HCT116 (cell line): ENCODE measurements around the gene CDKN1A. TPM values are rescaled to one million over a fixed set of nuclear protein-coding genes. Genes with fewer than 3 reads are reported as not detected.

Experiments
- ATAC-seq: fragments of 200-7000 bp; cut with Tn5 transposase; 2 replicates; pipeline ENCODE4 v1.9.1; 2020; ENCODE audit warnings: mild to moderate bottlenecking, moderate library complexity
- BruUV-seq: library from RNA; stranded (reverse); fragments of 400-500 nt; replicated peaks from 2 replicates; lab custom pipeline; 2021; lab: Mats Ljungman, UMichigan
- CTCF ChIA-PET: fragments of 300-600 bp; sonication (Branson Sonifier 250); formaldehyde crosslinking; loops from one replicate; lab custom pipeline; 2021; ENCODE audit warnings: antibody characterized with exemption; lab: Charles Lee
- POLR2A ChIA-PET: fragments of 300-600, 350-600 bp; sonication (Branson Sonifier 250); formaldehyde crosslinking; loops from one replicate; lab custom pipeline; 2021; ENCODE audit warnings: antibody characterized with exemption; lab: Charles Lee
- RAD21 ChIA-PET, 2 experiments: fragments of 300-600 bp; sonication (Branson Sonifier 250); formaldehyde crosslinking; loops; one replicate each; lab custom pipeline; 2023; ENCODE audit warnings: low total read pairs in 2 of 2; ENCODE audit not compliant: uncharacterized antibody in 2 of 2, unreplicated experiment in 2 of 2, low non-redundant PET in 1 of 2; lab: Charles Lee
- DNase-seq: peaks from one replicate; pipeline ENCODE4 v3.0.0-alpha.2; 2010; ENCODE audit warnings: low read depth, low spot score
- H2AFZ ChIP-seq: fragments of 200-600 bp; shearing (Covaris generic), sonication (generic); 2 replicates; pipeline ENCODE4 v1.6.1; 2017; ENCODE audit warnings: low read depth, mixed run types, mixed read lengths, antibody characterized with exemption, low read length; ENCODE audit not compliant: poor library complexity, severe bottlenecking
- H3K27ac ChIP-seq: 2 replicates; pipeline ENCODE4 v1.5.1; 2012; ENCODE audit warnings: low read depth, low read length
- H3K27me3 ChIP-seq: fragments of 200-600 bp; sonication (generic); 2 replicates; pipeline ENCODE4 v1.6.1; 2016; ENCODE audit warnings: mixed run types, low read length, mixed read lengths; ENCODE audit not compliant: insufficient read depth
- H3K36me3 ChIP-seq, 2 experiments: fragments of 200-500 bp in 1 of 2; fragments of 200-600 bp in 1 of 2; sonication (Bioruptor generic) in 1 of 2; sonication (generic) in 1 of 2; 2 replicates each; pipeline versions ENCODE4 v1.5.1 to v1.6.1; 2014 to 2016; ENCODE audit warnings: low read length in 2 of 2, inconsistent platforms in 1 of 2, mixed read lengths in 1 of 2, mixed run types in 1 of 2; ENCODE audit not compliant: insufficient read depth in 2 of 2, control insufficient read depth in 1 of 2
- H3K4me1 ChIP-seq, 2 experiments: fragments of 200-600 bp in 1 of 2; sonication (generic) in 1 of 2; 2 replicates each; pipeline versions ENCODE4 v1.5.1 to v1.6.1; 2012 to 2017; ENCODE audit warnings: low read length in 2 of 2, inconsistent platforms in 1 of 2, mild to moderate bottlenecking in 1 of 2, mixed read lengths in 1 of 2, mixed run types in 1 of 2, moderate library complexity in 1 of 2; ENCODE audit not compliant: insufficient read depth in 2 of 2, control insufficient read depth in 1 of 2
- H3K4me2 ChIP-seq: fragments of 200-600 bp; sonication (generic); 2 replicates; pipeline ENCODE4 v1.6.1; 2017; ENCODE audit warnings: mixed run types, low read length, mixed read lengths
- H3K4me3 ChIP-seq, 2 experiments: fragments of 200-600 bp in 1 of 2; sonication (generic) in 1 of 2; replicated peaks in 1 of 2; 2 replicates each; pipeline ENCODE4 v1.5.1; 2011 to 2016; ENCODE audit warnings: low read length in 2 of 2, control low read depth in 1 of 2, low read depth in 1 of 2, mild to moderate bottlenecking in 1 of 2, mixed read lengths in 1 of 2, mixed run types in 1 of 2
- H3K79me2 ChIP-seq: fragments of 200-600 bp; sonication (generic); 2 replicates; pipeline ENCODE4 v1.6.1; 2017; ENCODE audit warnings: mild to moderate bottlenecking, mixed run types, low read length, moderate library complexity, mixed read lengths; ENCODE audit not compliant: insufficient read depth
- H3K9ac ChIP-seq: fragments of 200-600 bp; sonication (generic); 2 replicates; pipeline ENCODE4 v1.6.1; 2016; ENCODE audit warnings: low read length, mixed read lengths
- H3K9me2 ChIP-seq: fragments of 200-600 bp; sonication (generic), shearing (Covaris generic); 2 replicates; pipeline ENCODE4 v1.6.1; 2017; ENCODE audit warnings: mixed run types, mild to moderate bottlenecking, moderate library complexity; ENCODE audit not compliant: insufficient read depth
- H3K9me3 ChIP-seq, 2 experiments: fragments of 200-500 bp in 1 of 2; fragments of 200-600 bp in 1 of 2; sonication (Bioruptor generic) in 1 of 2; sonication (generic) in 1 of 2; 2 replicates each; pipeline ENCODE4 v1.6.1; 2014 to 2017; ENCODE audit warnings: low read length in 2 of 2, mixed read lengths in 2 of 2, inconsistent platforms in 1 of 2, low read depth in 1 of 2, mild to moderate bottlenecking in 1 of 2, mixed run types in 1 of 2, moderate library complexity in 1 of 2; ENCODE audit not compliant: control insufficient read depth in 1 of 2, insufficient read depth in 1 of 2
- H4K20me1 ChIP-seq: fragments of 200-600 bp; sonication (generic), shearing (Covaris generic); 2 replicates; pipeline ENCODE4 v1.6.1; 2017; ENCODE audit warnings: mixed run types, mild to moderate bottlenecking, moderate library complexity; ENCODE audit not compliant: insufficient read depth
- CEBPB ChIP-seq: IDR thresholded peaks from 2 replicates; pipeline ENCODE4 v1.6.1; 2012; ENCODE audit warnings: low read depth
- EGR1 ChIP-seq: IDR thresholded peaks from 2 replicates; pipeline ENCODE4 v1.6.1; 2012; ENCODE audit warnings: low read depth
- ELF1 ChIP-seq: IDR thresholded peaks from 2 replicates; pipeline ENCODE4 v1.6.1; 2012; ENCODE audit warnings: low read depth, borderline replicate concordance
- EZH2phosphoT487 ChIP-seq: fragments of 200-600 bp; IDR thresholded peaks from 2 replicates; pipeline ENCODE4 v1.6.1; 2018; ENCODE audit warnings: antibody characterized with exemption, borderline replicate concordance
- FOSL1 ChIP-seq: IDR thresholded peaks from 2 replicates; pipeline ENCODE4 v1.6.1; 2012; ENCODE audit warnings: low read depth
- JUND ChIP-seq: IDR thresholded peaks from 2 replicates; pipeline ENCODE4 v1.6.1; 2012
- POLR2A ChIP-seq: IDR thresholded peaks from 2 replicates; pipeline ENCODE4 v1.7.0; 2011; ENCODE audit warnings: borderline replicate concordance; ENCODE audit not compliant: insufficient read depth, insufficient read length; ENCODE audit errors: extremely low read depth
- POLR2AphosphoS5 ChIP-seq: IDR thresholded peaks from 2 replicates; pipeline ENCODE4 v1.6.1; 2011; ENCODE audit warnings: mild to moderate bottlenecking, low read depth, low read length, moderate library complexity
- SIN3A ChIP-seq: IDR thresholded peaks from 2 replicates; pipeline ENCODE4 v1.6.1; 2012; ENCODE audit warnings: low read depth
- SP1 ChIP-seq: IDR thresholded peaks from 2 replicates; pipeline ENCODE4 v1.6.1; 2012; ENCODE audit warnings: low read depth
- SRF ChIP-seq: IDR thresholded peaks from 2 replicates; pipeline ENCODE4 v1.6.1; 2012; ENCODE audit warnings: low read depth
- TCF7L2 ChIP-seq: IDR thresholded peaks from 2 replicates; pipeline ENCODE4 v1.7.0; 2011; ENCODE audit warnings: borderline replicate concordance, inconsistent platforms; ENCODE audit not compliant: insufficient read depth, insufficient read length; ENCODE audit errors: extremely low read depth
- YY1 ChIP-seq: IDR thresholded peaks from 2 replicates; pipeline ENCODE4 v1.6.1; 2011; ENCODE audit warnings: low read length, low read depth, moderate library complexity, mild to moderate bottlenecking; ENCODE audit not compliant: insufficient replicate concordance; ENCODE audit errors: extremely low read depth
- intact Hi-C: fragments of 100-400 bp; cut with micrococcal nuclease; formaldehyde crosslinking; loops from 2 replicates; pipeline ENCODE4 v1.10.0; 2022
- total RNA-seq: library from RNA; stranded (reverse); gene quantifications from one replicate; pipeline ENCODE4 v1.2.1, GENCODE V29; 2021; ENCODE audit not compliant: unreplicated experiment
- TF ChIP-seq, protein P1 (sequence below), 3 experiments: fragments of 200-600 bp in 1 of 3; sonication (generic) in 1 of 3; IDR thresholded peaks in 2 of 3; conservative IDR thresholded peaks in 1 of 3; 2 replicates each; pipeline ENCODE4 v1.5.1; 2012 to 2017; ENCODE audit warnings: low read depth in 2 of 3, low read length in 2 of 3, antibody characterized with exemption in 1 of 3, borderline replicate concordance in 1 of 3, control low read depth in 1 of 3, mild to moderate bottlenecking in 1 of 3, mixed read lengths in 1 of 3, mixed run types in 1 of 3, moderate library complexity in 1 of 3; ENCODE audit not compliant: insufficient read depth in 1 of 3
- TF ChIP-seq, protein P2 (sequence below): IDR thresholded peaks from 2 replicates; pipeline ENCODE4 v1.6.1; 2011; ENCODE audit warnings: mild to moderate bottlenecking, low read length, moderate library complexity; ENCODE audit not compliant: insufficient replicate concordance; ENCODE audit errors: extremely low read depth
- TF ChIP-seq, protein P3 (sequence below): IDR thresholded peaks from 2 replicates; pipeline ENCODE4 v1.6.1; 2012
- TF ChIP-seq, protein P4 (sequence below): IDR thresholded peaks from 2 replicates; pipeline ENCODE4 v1.6.1; 2012; ENCODE audit warnings: low read depth
- TF ChIP-seq, protein P5 (sequence below): IDR thresholded peaks from 2 replicates; pipeline ENCODE4 v1.6.1; 2012

Gene CDKN1A
- total RNA-seq, 1 experiment from 2014 or later: 179 TPM

DNA sequence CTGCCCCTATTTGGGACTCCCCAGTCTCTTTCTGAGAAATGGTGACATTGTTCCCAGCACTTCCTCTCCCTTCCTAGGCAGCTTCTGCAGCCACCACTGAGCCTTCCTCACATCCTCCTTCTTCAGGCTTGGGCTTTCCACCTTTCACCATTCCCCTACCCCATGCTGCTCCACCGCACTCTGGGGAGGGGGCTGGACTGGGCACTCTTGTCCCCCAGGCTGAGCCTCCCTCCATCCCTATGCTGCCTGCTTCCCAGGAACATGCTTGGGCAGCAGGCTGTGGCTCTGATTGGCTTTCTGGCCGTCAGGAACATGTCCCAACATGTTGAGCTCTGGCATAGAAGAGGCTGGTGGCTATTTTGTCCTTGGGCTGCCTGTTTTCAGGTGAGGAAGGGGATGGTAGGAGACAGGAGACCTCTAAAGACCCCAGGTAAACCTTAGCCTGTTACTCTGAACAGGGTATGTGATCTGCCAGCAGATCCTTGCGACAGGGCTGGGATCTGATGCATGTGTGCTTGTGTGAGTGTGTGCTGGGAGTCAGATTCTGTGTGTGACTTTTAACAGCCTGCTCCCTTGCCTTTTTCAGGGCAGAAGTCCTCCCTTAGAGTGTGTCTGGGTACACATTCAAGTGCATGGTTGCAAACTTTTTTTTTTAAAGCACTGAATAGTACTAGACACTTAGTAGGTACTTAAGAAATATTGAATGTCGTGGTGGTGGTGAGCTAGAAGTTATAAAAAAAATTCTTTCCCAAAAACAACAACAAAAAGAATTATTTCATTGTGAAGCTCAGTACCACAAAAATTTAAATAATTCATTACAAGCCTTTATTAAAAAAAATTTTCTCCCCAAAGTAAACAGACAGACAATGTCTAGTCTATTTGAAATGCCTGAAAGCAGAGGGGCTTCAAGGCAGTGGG is 2.1 kb upstream of the CDKN1A start:
- H3K36me3 ChIP-seq: no peaks in the 10 kb centered on the region
- H3K9ac ChIP-seq: peak overlapping the region; percentile 42
- H3K9me3 ChIP-seq: no peaks in the 10 kb centered on the region
- ChIA-PET POLR2A (interaction anchor here (0.8 to 6.3 kb wide), 2 partner anchors 10 to 31 kb away, joined by 4 to 119 read pairs; no protein-coding TSS in a partner anchor), RAD21 (no interaction called here), CTCF (interaction anchor here (1.1 kb wide), 1 partner anchor 9 kb away, joined by 4 read pairs; no protein-coding TSS in a partner anchor)
- H3K4me3 ChIP-seq: no peak overlapping the region
- peak overlapping the region; percentile 12 for H2AFZ ChIP-seq
- no peaks in the 10 kb centered on the region for H3K9me2 ChIP-seq
- H3K27ac ChIP-seq: peak overlapping the region; percentile 64
- H3K79me2 ChIP-seq: peaks cover 26% of the 10 kb centered on the region
- DNase-seq (no peak), ATAC-seq (no peak)
- peaks cover 39 to 54% of the 10 kb centered on the region in 2 experiments for H3K4me1 ChIP-seq
- H3K27me3 ChIP-seq: no peaks in the 10 kb centered on the region
- H3K4me2 ChIP-seq: peak overlapping the region; percentile 97
- no peaks in the 10 kb centered on the region for H4K20me1 ChIP-seq
- intact Hi-C loops: no loop called here
- BruUV-seq: no TSS peak
- TF ChIP-seq EGR1: no peak
- TF ChIP-seq JUND: no peak
- TF ChIP-seq EZH2phosphoT487: no peak
- TF ChIP-seq YY1: no peak
- no peak for TF ChIP-seq SRF
- no peak for TF ChIP-seq POLR2A
- no peak for TF ChIP-seq SIN3A
- TF ChIP-seq CEBPB: no peak
- TF ChIP-seq, protein P1, sequence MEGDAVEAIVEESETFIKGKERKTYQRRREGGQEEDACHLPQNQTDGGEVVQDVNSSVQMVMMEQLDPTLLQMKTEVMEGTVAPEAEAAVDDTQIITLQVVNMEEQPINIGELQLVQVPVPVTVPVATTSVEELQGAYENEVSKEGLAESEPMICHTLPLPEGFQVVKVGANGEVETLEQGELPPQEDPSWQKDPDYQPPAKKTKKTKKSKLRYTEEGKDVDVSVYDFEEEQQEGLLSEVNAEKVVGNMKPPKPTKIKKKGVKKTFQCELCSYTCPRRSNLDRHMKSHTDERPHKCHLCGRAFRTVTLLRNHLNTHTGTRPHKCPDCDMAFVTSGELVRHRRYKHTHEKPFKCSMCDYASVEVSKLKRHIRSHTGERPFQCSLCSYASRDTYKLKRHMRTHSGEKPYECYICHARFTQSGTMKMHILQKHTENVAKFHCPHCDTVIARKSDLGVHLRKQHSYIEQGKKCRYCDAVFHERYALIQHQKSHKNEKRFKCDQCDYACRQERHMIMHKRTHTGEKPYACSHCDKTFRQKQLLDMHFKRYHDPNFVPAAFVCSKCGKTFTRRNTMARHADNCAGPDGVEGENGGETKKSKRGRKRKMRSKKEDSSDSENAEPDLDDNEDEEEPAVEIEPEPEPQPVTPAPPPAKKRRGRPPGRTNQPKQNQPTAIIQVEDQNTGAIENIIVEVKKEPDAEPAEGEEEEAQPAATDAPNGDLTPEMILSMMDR (IDR thresholded peaks at IDR 0.05 in 2 of 3, conservative IDR thresholded peaks at IDR 0.05 in 1 of 3; ENCODE audit: borderline replicate concordance in 1 of 3, insufficient read depth in 1 of 3, low read depth in 2 of 3, low read length in 2 of 3): no peak
- TF ChIP-seq, protein P2, sequence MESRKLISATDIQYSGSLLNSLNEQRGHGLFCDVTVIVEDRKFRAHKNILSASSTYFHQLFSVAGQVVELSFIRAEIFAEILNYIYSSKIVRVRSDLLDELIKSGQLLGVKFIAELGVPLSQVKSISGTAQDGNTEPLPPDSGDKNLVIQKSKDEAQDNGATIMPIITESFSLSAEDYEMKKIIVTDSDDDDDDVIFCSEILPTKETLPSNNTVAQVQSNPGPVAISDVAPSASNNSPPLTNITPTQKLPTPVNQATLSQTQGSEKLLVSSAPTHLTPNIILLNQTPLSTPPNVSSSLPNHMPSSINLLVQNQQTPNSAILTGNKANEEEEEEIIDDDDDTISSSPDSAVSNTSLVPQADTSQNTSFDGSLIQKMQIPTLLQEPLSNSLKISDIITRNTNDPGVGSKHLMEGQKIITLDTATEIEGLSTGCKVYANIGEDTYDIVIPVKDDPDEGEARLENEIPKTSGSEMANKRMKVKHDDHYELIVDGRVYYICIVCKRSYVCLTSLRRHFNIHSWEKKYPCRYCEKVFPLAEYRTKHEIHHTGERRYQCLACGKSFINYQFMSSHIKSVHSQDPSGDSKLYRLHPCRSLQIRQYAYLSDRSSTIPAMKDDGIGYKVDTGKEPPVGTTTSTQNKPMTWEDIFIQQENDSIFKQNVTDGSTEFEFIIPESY: no peak
- TF ChIP-seq POLR2AphosphoS5: no peak
- no peak for TF ChIP-seq SP1
- no peak for TF ChIP-seq FOSL1
- TF ChIP-seq, protein P3, sequence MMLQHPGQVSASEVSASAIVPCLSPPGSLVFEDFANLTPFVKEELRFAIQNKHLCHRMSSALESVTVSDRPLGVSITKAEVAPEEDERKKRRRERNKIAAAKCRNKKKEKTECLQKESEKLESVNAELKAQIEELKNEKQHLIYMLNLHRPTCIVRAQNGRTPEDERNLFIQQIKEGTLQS: no peak
- TF ChIP-seq, protein P4, sequence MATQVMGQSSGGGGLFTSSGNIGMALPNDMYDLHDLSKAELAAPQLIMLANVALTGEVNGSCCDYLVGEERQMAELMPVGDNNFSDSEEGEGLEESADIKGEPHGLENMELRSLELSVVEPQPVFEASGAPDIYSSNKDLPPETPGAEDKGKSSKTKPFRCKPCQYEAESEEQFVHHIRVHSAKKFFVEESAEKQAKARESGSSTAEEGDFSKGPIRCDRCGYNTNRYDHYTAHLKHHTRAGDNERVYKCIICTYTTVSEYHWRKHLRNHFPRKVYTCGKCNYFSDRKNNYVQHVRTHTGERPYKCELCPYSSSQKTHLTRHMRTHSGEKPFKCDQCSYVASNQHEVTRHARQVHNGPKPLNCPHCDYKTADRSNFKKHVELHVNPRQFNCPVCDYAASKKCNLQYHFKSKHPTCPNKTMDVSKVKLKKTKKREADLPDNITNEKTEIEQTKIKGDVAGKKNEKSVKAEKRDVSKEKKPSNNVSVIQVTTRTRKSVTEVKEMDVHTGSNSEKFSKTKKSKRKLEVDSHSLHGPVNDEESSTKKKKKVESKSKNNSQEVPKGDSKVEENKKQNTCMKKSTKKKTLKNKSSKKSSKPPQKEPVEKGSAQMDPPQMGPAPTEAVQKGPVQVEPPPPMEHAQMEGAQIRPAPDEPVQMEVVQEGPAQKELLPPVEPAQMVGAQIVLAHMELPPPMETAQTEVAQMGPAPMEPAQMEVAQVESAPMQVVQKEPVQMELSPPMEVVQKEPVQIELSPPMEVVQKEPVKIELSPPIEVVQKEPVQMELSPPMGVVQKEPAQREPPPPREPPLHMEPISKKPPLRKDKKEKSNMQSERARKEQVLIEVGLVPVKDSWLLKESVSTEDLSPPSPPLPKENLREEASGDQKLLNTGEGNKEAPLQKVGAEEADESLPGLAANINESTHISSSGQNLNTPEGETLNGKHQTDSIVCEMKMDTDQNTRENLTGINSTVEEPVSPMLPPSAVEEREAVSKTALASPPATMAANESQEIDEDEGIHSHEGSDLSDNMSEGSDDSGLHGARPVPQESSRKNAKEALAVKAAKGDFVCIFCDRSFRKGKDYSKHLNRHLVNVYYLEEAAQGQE: no peak
- TF ChIP-seq, protein P5, sequence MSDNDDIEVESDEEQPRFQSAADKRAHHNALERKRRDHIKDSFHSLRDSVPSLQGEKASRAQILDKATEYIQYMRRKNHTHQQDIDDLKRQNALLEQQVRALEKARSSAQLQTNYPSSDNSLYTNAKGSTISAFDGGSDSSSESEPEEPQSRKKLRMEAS: no peak
- no peak for TF ChIP-seq TCF7L2
- TF ChIP-seq ELF1: no peak
